T-helper 2 cell treated with Interferon-gamma antibody and Interleukin-4, amounts not matched to agents 5 μg/mL and 100 μg/mL, for 36 hours (primary cell): Measurements from ENCODE around the gene IL32.
"Not testable (repeated sequence)": the region's sequence is repeated elsewhere in the genome, so short reads cannot be mapped to it uniquely, and the experiment has no call there.

Experiments
- DNase-seq: peaks from one replicate; pipeline ENCODE4 v3.0.0; 2021; ENCODE audit warnings: low spot score
- H3K27ac Mint-ChIP-seq: one replicate; pipeline ENCODE4 v1.8.0; 2021; ENCODE audit warnings: mild to moderate bottlenecking, mixed read lengths
- H3K27me3 Mint-ChIP-seq: one replicate; pipeline ENCODE4 v1.8.0; 2021; ENCODE audit warnings: low read depth, mixed read lengths
- H3K36me3 Mint-ChIP-seq: one replicate; pipeline ENCODE4 v1.8.0; 2021; ENCODE audit warnings: low read depth, mixed read lengths
- H3K4me1 Mint-ChIP-seq: one replicate; pipeline ENCODE4 v1.8.0; 2021; ENCODE audit warnings: low read depth, mixed read lengths
- H3K4me3 Mint-ChIP-seq: one replicate; pipeline ENCODE4 v1.8.0; 2022; ENCODE audit warnings: mild to moderate bottlenecking, moderate library complexity, mixed read lengths
- H3K9me3 Mint-ChIP-seq: one replicate; pipeline ENCODE4 v1.8.0; 2021; ENCODE audit warnings: mixed read lengths

IL32 gene

GRCh38 chr16:3052571-3053329, 12.7 kb upstream of the IL32 start:
- peak overlapping the region; percentile 55 for H3K4me3 Mint-ChIP-seq
- H3K27me3 Mint-ChIP-seq, DNase-seq, H3K9me3 Mint-ChIP-seq: not testable (repeated sequence)
- H3K36me3 Mint-ChIP-seq: peaks cover 67% of the 10 kb centered on the region
- H3K4me1 Mint-ChIP-seq: peaks cover 66% of the 10 kb centered on the region
- H3K27ac Mint-ChIP-seq: peak overlapping the region; percentile 73

GRCh38 chr16:3053330-3053710, 12.1 kb upstream of the IL32 start:
- not testable (repeated sequence) for DNase-seq, H3K27me3 Mint-ChIP-seq, H3K9me3 Mint-ChIP-seq, H3K27ac Mint-ChIP-seq
- H3K36me3 Mint-ChIP-seq: peaks cover 65% of the 10 kb centered on the region
- H3K4me3 Mint-ChIP-seq: peak overlapping the region; percentile 65
- peaks cover 63% of the 10 kb centered on the region for H3K4me1 Mint-ChIP-seq

- H3K9me3 Mint-ChIP-seq: no peaks in the 10 kb centered on the region
- peaks cover 60% of the 10 kb centered on the region for H3K4me1 Mint-ChIP-seq
- peaks cover 69% of the 10 kb centered on the region for H3K36me3 Mint-ChIP-seq
- no peak for DNase-seq
- H3K4me3 Mint-ChIP-seq: peak overlapping the region; percentile 74
- peak overlapping the region; percentile 86 for H3K27ac Mint-ChIP-seq
- no peaks in the 10 kb centered on the region for H3K27me3 Mint-ChIP-seq
These were observed 10.3 kb upstream of the IL32 start for GRCh38 chr16:3054965-3055733.

GRCh38 chr16:3055734-3056115, 9.7 kb upstream of the IL32 start:
- H3K27ac Mint-ChIP-seq: peak overlapping the region; percentile 86
- not testable (repeated sequence) for H3K27me3 Mint-ChIP-seq, DNase-seq, H3K9me3 Mint-ChIP-seq
- H3K4me1 Mint-ChIP-seq: peaks cover 60% of the 10 kb centered on the region
- peaks cover 68% of the 10 kb centered on the region for H3K36me3 Mint-ChIP-seq
- H3K4me3 Mint-ChIP-seq: peak overlapping the region; percentile 74

- H3K36me3 Mint-ChIP-seq: peaks cover 60% of the 10 kb centered on the region
- H3K4me1 Mint-ChIP-seq: peaks cover 52% of the 10 kb centered on the region
- no peaks in the 10 kb centered on the region for H3K27me3 Mint-ChIP-seq
- H3K27ac Mint-ChIP-seq: peak overlapping the region; percentile 95
- DNase-seq: no peak
- peak overlapping the region; percentile 74 for H3K4me3 Mint-ChIP-seq
- H3K9me3 Mint-ChIP-seq: no peaks in the 10 kb centered on the region
These were observed 8.9 kb upstream of the IL32 start for GRCh38 chr16:3056336-3057180.

- H3K27me3 Mint-ChIP-seq: no peaks in the 10 kb centered on the region
- H3K9me3 Mint-ChIP-seq: no peaks in the 10 kb centered on the region
- no peak for DNase-seq
- H3K27ac Mint-ChIP-seq: peak overlapping the region; percentile 95
- H3K4me1 Mint-ChIP-seq: peaks cover 52% of the 10 kb centered on the region
- H3K4me3 Mint-ChIP-seq: peak overlapping the region; percentile 74
- peaks cover 60% of the 10 kb centered on the region for H3K36me3 Mint-ChIP-seq
These were observed 8.0 kb upstream of the IL32 start for GRCh38 chr16:3057181-3058138.

GRCh38 chr16:3058139-3059030, 7.1 kb upstream of the IL32 start:
- Mint-ChIP-seq H3K9me3 (peaks cover 4% of the 10 kb centered on the region), H3K36me3 (peaks cover 61% of the 10 kb centered on the region), H3K4me1 (peaks cover 55% of the 10 kb centered on the region), H3K27ac (peak overlapping the region; percentile 81), H3K27me3 (no peaks in the 10 kb centered on the region), H3K4me3 (peak overlapping the region; percentile 91)
- DNase-seq: no peak

- Mint-ChIP-seq H3K9me3 (peaks cover 4% of the 10 kb centered on the region), H3K36me3 (peaks cover 54% of the 10 kb centered on the region), H3K4me1 (peaks cover 53% of the 10 kb centered on the region), H3K4me3 (peak overlapping the region; percentile 91), H3K27me3 (no peaks in the 10 kb centered on the region), H3K27ac (peak overlapping the region; percentile 93)
- DNase-seq: peak; percentile 88
These were observed 6.3 kb upstream of the IL32 start for GRCh38 chr16:3059041-3059722.

GRCh38 chr16:3059723-3060242, 5.7 kb upstream of the IL32 start:
- no peaks in the 10 kb centered on the region for H3K27me3 Mint-ChIP-seq
- peaks cover 4% of the 10 kb centered on the region for H3K9me3 Mint-ChIP-seq
- H3K4me3 Mint-ChIP-seq: peak overlapping the region; percentile 90
- H3K27ac Mint-ChIP-seq: peak overlapping the region; percentile 93
- H3K4me1 Mint-ChIP-seq: peaks cover 52% of the 10 kb centered on the region
- H3K36me3 Mint-ChIP-seq: peaks cover 50% of the 10 kb centered on the region
- DNase-seq: no peak

GRCh38 chr16:3060339-3061127, 4.9 kb upstream of the IL32 start:
- peaks cover 45% of the 10 kb centered on the region for H3K36me3 Mint-ChIP-seq
- peaks cover 52% of the 10 kb centered on the region for H3K4me1 Mint-ChIP-seq
- peak overlapping the region; percentile 90 for H3K4me3 Mint-ChIP-seq
- H3K27ac Mint-ChIP-seq: peak overlapping the region; percentile 93
- no peak for DNase-seq
- no peaks in the 10 kb centered on the region for H3K27me3 Mint-ChIP-seq
- peaks cover 4% of the 10 kb centered on the region for H3K9me3 Mint-ChIP-seq

- H3K27me3 Mint-ChIP-seq: no peaks in the 10 kb centered on the region
These were observed 2.9 kb upstream of the IL32 start for GRCh38 chr16:3062553-3062952.

More at GRCh38 chr16:3062553-3062952, 2.9 kb upstream of the IL32 start:
- Mint-ChIP-seq H3K27ac (peak overlapping the region; percentile 31), H3K4me1 (peaks cover 43% of the 10 kb centered on the region), H3K4me3 (no peak overlapping the region), H3K9me3 (peaks cover 4% of the 10 kb centered on the region), H3K36me3 (peaks cover 50% of the 10 kb centered on the region)
- no peak for DNase-seq
